K562 (cell line): Measurements from ENCODE around the gene DR1. TPM values are rescaled to one million over a fixed set of nuclear protein-coding genes. Genes with fewer than 3 reads are reported as not detected.

Experiments used
- ATAC-seq: fragments of 200-7000 bp; cut with Tn5 transposase; 3 replicates; pipeline ENCODE4 v1.9.1; 2020; ENCODE audit warnings: moderate library complexity
- BruUV-seq: library from RNA; stranded (reverse); fragments of 400-500 nt; replicated peaks from 2 replicates; lab custom pipeline; 2021; lab: Mats Ljungman, UMichigan
- CTCF ChIA-PET: fragments of 300-600 bp; formaldehyde crosslinking; extraction: SDS; loops from one replicate; lab custom pipeline; 2021; ENCODE audit warnings: low intra/inter-chr PET ratio; lab: Yijun Ruan, JAX
- POLR2A ChIA-PET: fragments of 300-600, 350-650 bp; sonication (Branson Sonifier 250); formaldehyde crosslinking; extraction: SDS; loops from one replicate; lab custom pipeline; 2021; ENCODE audit warnings: antibody characterized with exemption, inconsistent platforms; lab: Yijun Ruan, JAX
- DNase-seq, 4 experiments: peaks; one replicate each; pipeline versions ENCODE4 v3.0.0 to v3.0.0-alpha.2; 2011 to 2018; ENCODE audit warnings: low spot score in 3 of 4, mixed read lengths in 3 of 4; ENCODE audit errors: extremely low read depth in 1 of 4
- FAIRE-seq: peaks from 2 replicates; lab custom pipeline; 2011; peaks lifted over from hg19 to GRCh38; lab: Jason Lieb, UNC
- H2AFZ ChIP-seq: 2 replicates; pipeline ENCODE4 v1.6.0; 2011; ENCODE audit warnings: low read depth, low read length, control low read depth, inconsistent platforms
- H3K27ac ChIP-seq: fragments of 200-600 bp; 3 replicates; pipeline ENCODE4 v1.8.0; 2011; ENCODE audit warnings: low read depth, mild to moderate bottlenecking, control low read depth, inconsistent platforms, low read length, moderate library complexity, mixed read lengths; ENCODE audit errors: extremely low read depth
- H3K27me3 ChIP-seq, 2 experiments: fragments of 300-600 bp in 1 of 2; 2 replicates in 1 of 2; 3 replicates in 1 of 2; pipeline versions ENCODE4 v1.6.0 to v1.8.0; 2011; ENCODE audit warnings: inconsistent platforms in 2 of 2, low read length in 2 of 2, mild to moderate bottlenecking in 1 of 2, mixed read lengths in 1 of 2, moderate library complexity in 1 of 2; ENCODE audit not compliant: control insufficient read depth in 2 of 2, insufficient read depth in 2 of 2
- H3K36me3 ChIP-seq: fragments of 300-600 bp; 3 replicates; pipeline ENCODE4 v1.8.0; 2011; ENCODE audit warnings: mild to moderate bottlenecking, low read length, inconsistent platforms; ENCODE audit not compliant: control insufficient read depth, insufficient read depth
- H3K4me1 ChIP-seq, 2 experiments: fragments of 200-600 bp in 1 of 2; replicated peaks in 1 of 2; 2 replicates in 1 of 2; 3 replicates in 1 of 2; pipeline versions ENCODE4 v1.5.1 to v1.8.0; 2011; ENCODE audit warnings: inconsistent platforms in 2 of 2, low read length in 2 of 2, mild to moderate bottlenecking in 1 of 2, mixed read lengths in 1 of 2, moderate library complexity in 1 of 2; ENCODE audit not compliant: control insufficient read depth in 2 of 2, insufficient read depth in 2 of 2
- H3K4me2 ChIP-seq: 2 replicates; pipeline ENCODE4 v1.6.1; 2011; ENCODE audit warnings: low read length, control low read depth, inconsistent platforms, mixed read lengths; ENCODE audit not compliant: insufficient read depth
- H3K4me3 ChIP-seq: fragments of 200-600 bp; sonication (generic), shearing (Covaris generic); 2 replicates; pipeline ENCODE4 v1.5.1; 2016; ENCODE audit warnings: control low read depth, inconsistent platforms
- H3K79me2 ChIP-seq: fragments of 200-600 bp; 3 replicates; pipeline ENCODE4 v1.8.0; 2011; ENCODE audit warnings: low read length, inconsistent platforms; ENCODE audit not compliant: control insufficient read depth, insufficient read depth
- H3K9ac ChIP-seq, 2 experiments: 2 replicates each; pipeline versions ENCODE4 v1.6.0 to v1.6.1; 2011; ENCODE audit warnings: low read depth in 2 of 2, low read length in 2 of 2, control low read depth in 1 of 2, inconsistent platforms in 1 of 2, mild to moderate bottlenecking in 1 of 2, mixed read lengths in 1 of 2; ENCODE audit not compliant: insufficient read depth in 1 of 2
- H3K9me1 ChIP-seq: one replicate; pipeline ENCODE4 v1.6.0; 2011; ENCODE audit warnings: inconsistent platforms, mild to moderate bottlenecking, low read length, moderate library complexity; ENCODE audit not compliant: control insufficient read depth, insufficient read depth
- H3K9me3 ChIP-seq: replicated peaks from 2 replicates; pipeline ENCODE4 v1.5.1; 2011; ENCODE audit warnings: low read depth, low read length, inconsistent platforms; ENCODE audit not compliant: control insufficient read depth, insufficient read depth
- H4K20me1 ChIP-seq: replicated peaks from 2 replicates; pipeline ENCODE4 v1.6.1; 2011; ENCODE audit warnings: low read length, inconsistent platforms, mixed read lengths; ENCODE audit not compliant: control insufficient read depth, insufficient read depth
- C11orf30 ChIP-seq: fragments of 450-650 bp; IDR thresholded peaks from 2 replicates; pipeline ENCODE4 v1.6.1; 2016; ENCODE audit warnings: low read depth, mild to moderate bottlenecking
- CHD4 ChIP-seq: fragments of 200-600 bp; sonication (generic); IDR thresholded peaks from 3 replicates; pipeline ENCODE4 v1.6.1; 2012; ENCODE audit warnings: low read depth, mild to moderate bottlenecking, mixed read lengths, low read length, inconsistent platforms; ENCODE audit not compliant: insufficient read depth, insufficient replicate concordance, poor library complexity, severe bottlenecking
- ELF2 ChIP-seq: fragments of 250-450 bp; sonication (Bioruptor Pico); IDR thresholded peaks from 2 replicates; pipeline ENCODE4 v1.5.0; 2021; ENCODE audit warnings: mild to moderate bottlenecking
- ETV5 ChIP-seq: sonication (generic); formaldehyde crosslinking; IDR thresholded peaks from 2 replicates; pipeline ENCODE4 v1.4.0; 2020; ENCODE audit warnings: low read depth, mild to moderate bottlenecking, missing genetic modification reagents
- KLF1 ChIP-seq: fragments of 450-650 bp; IDR thresholded peaks from 2 replicates; pipeline ENCODE4 v1.6.1; 2016; ENCODE audit warnings: missing genetic modification characterization, missing compliant biosample characterization
- KLF13 ChIP-seq: fragments of 450-650 bp; IDR thresholded peaks from 2 replicates; pipeline ENCODE4 v1.6.1; 2016; ENCODE audit warnings: missing genetic modification characterization, low read depth, mild to moderate bottlenecking, missing compliant biosample characterization, moderate library complexity, borderline replicate concordance
- MAFF ChIP-seq: IDR thresholded peaks from 2 replicates; pipeline ENCODE4 v1.6.1; 2012; ENCODE audit warnings: low read length, improper control_type of control experiment
- MAFG ChIP-seq: fragments of 450-650 bp; conservative IDR thresholded peaks from 2 replicates; pipeline ENCODE4 v1.6.1; 2016; ENCODE audit warnings: missing genetic modification characterization, missing compliant biosample characterization
- RFX7 ChIP-seq: fragments of 250-450 bp; sonication (Bioruptor Pico); IDR thresholded peaks from 2 replicates; pipeline ENCODE4 v1.5.1; 2021; ENCODE audit warnings: mild to moderate bottlenecking
- SMAD1 ChIP-seq: fragments of 150-350 bp; IDR thresholded peaks from 2 replicates; pipeline ENCODE4 v1.6.1; 2014; ENCODE audit warnings: low read length, low read depth; ENCODE audit not compliant: partially characterized antibody
- TEAD1 ChIP-seq, 2 experiments: fragments of 450-650 bp in 1 of 2; sonication (generic) in 1 of 2; formaldehyde crosslinking; IDR thresholded peaks; 2 replicates each; pipeline versions ENCODE4 v1.4.0 to v1.8.0; 2020 to 2022; ENCODE audit warnings: mild to moderate bottlenecking in 2 of 2, missing genetic modification reagents in 1 of 2
- THAP12 ChIP-seq: fragments of 250-450 bp; sonication (Bioruptor Pico); IDR thresholded peaks from 2 replicates; pipeline ENCODE4 v1.9.0; 2021; ENCODE audit warnings: mild to moderate bottlenecking, inconsistent platforms
- TSC22D4 ChIP-seq: fragments of 450-650 bp; IDR thresholded peaks from 2 replicates; pipeline ENCODE4 v1.6.1; 2016; ENCODE audit warnings: missing genetic modification characterization, missing biosample characterization, control low read depth
- ZBTB2 ChIP-seq: fragments of 450-650 bp; IDR thresholded peaks from 2 replicates; pipeline ENCODE4 v1.6.1; 2016; ENCODE audit warnings: antibody characterized with exemption
- ZNF316 ChIP-seq: fragments of 450-650 bp; IDR thresholded peaks from 2 replicates; pipeline ENCODE4 v1.6.1; 2016
- WGBS: fragments of 100-300 bp; shearing (Covaris generic); methylation state at CpG from one replicate; pipeline ENCODE4 v1.1.6; 2016; ENCODE audit warnings: low coverage, mixed read lengths; ENCODE audit not compliant: insufficient coverage; ENCODE audit errors: missing lambda C conversion rate; 5-methylcytosine and 5-hydroxymethylcytosine counted together
- in situ Hi-C: fragments of 300-500 bp; cut with MboI; formaldehyde crosslinking; loops from 4 replicates; pipeline ENCODE4 v1.15.0; 2018; ENCODE audit warnings: inconsistent platforms, mixed read lengths
- intact Hi-C: fragments of 100-400 bp; cut with micrococcal nuclease; formaldehyde crosslinking; loops from 2 replicates; pipeline ENCODE4 v1.14.2; 2022
- polyA plus RNA-seq, 8 experiments: library from polyadenylated mRNA; depleted of rRNA in 4 of 8; stranded (reverse) in 5 of 8; unstranded in 3 of 8; fragments of >200 nt; fragmentation: Nextera tagmentation in 2 of 8; fragmentation: Illumina TruSeq in 1 of 8; extraction: Ambion mirVana in 2 of 8; extraction: Trizol in 1 of 8; gene quantifications; 2 replicates each; pipeline versions ENCODE4 v1.2.1 to v1.2.3, GENCODE V29; 2011 to 2014; ENCODE audit warnings: inconsistent platforms in 1 of 8, missing spikeins in 1 of 8
- total RNA-seq, 7 experiments: library from RNA; depleted of rRNA in 6 of 7; stranded (reverse); fragments of >200 nt in 6 of 7; fragmentation: Illumina TruSeq in 2 of 7; extraction: Trizol in 2 of 7; gene quantifications; 2 replicates each; pipeline versions ENCODE4 v1.2.1 to v1.2.3, GENCODE V29; 2011 to 2021; ENCODE audit warnings: low replicate concordance in 1 of 7

Gene DR1
- total and polyA plus RNA-seq, 9 of the 15 experiments (the other 6 are each of a cell fraction or from before 2014, with no cell fraction given) = 8.1 to 78.8 (median 46.3) TPM

GRCh38 chr1:93317943-93318342 lies 27.8 kb upstream of the DR1 start:
- Histone ChIP-seq H2AFZ (no peak overlapping the region), H3K27ac (no peak overlapping the region), H3K9ac (no peak overlapping the region), H3K9me1 (no peaks in the 10 kb centered on the region), H3K79me2 (no peaks in the 10 kb centered on the region), H3K4me2 (no peak overlapping the region), H3K36me3 (no peaks in the 10 kb centered on the region), H4K20me1 (no peaks in the 10 kb centered on the region), H3K9me3 (no peaks in the 10 kb centered on the region), H3K4me3 (no peak overlapping the region), H3K27me3 (no peaks in the 10 kb centered on the region), H3K4me1 (0 out of 5 replicates have a peak, but pooled peaks cover 0 to under 1% of the 10 kb centered on the region in 2 experiments)
- POLR2A ChIA-PET = interaction anchor here (0.6 to 1.5 kb wide), 3 partner anchors 13 to 58 kb away, joined by 3 to 4 read pairs (median 3); no protein-coding TSS in a partner anchor
- intact Hi-C loops = no loop called here
- no peak for DNase-seq
- 44% methylated on average over 2 of the region's 2 CpGs for WGBS
- in situ Hi-C loops = no loop called here
- no TSS peak for BruUV-seq
- FAIRE-seq = no peak
- TF ChIP-seq ELF2 (CRISPR knock-in tag) (no peak), THAP12 (no peak), CHD4 (no peak), MAFG (0 out of 2 replicates have a peak, but pooled peaks have one; percentile 19), SMAD1 (no peak), C11orf30 (peak; percentile 45; the same call in 1 of the 2 replicates), KLF1 (tag) (no peak), RFX7 (CRISPR knock-in tag) (no peak), KLF13 (tag) (no peak), TSC22D4 (tag) (no peak), TEAD1 (CRISPR knock-in tag; IDR thresholded peaks at IDR 0.05) (no peak), ZBTB2 (no peak), ZNF316 (peak; percentile 61), MAFF (0 out of 2 replicates have a peak, but pooled peaks have one; percentile 4), ETV5 (CRISPR knock-in tag) (no peak)
- CTCF ChIA-PET = no interaction called here
- no peak for ATAC-seq
